CD4-positive, alpha-beta T cell treated with Interleukin-17A for 1 hour (primary cell): Measurements from ENCODE around the gene C4B.
"Not testable (repeated sequence)": the region's sequence is repeated elsewhere in the genome, so short reads cannot be mapped to it uniquely, and the experiment has no call there.

Source experiments
- DNase-seq: peaks from one replicate; pipeline ENCODE4 v3.0.0-alpha.2; 2020

Gene C4B

DNA sequence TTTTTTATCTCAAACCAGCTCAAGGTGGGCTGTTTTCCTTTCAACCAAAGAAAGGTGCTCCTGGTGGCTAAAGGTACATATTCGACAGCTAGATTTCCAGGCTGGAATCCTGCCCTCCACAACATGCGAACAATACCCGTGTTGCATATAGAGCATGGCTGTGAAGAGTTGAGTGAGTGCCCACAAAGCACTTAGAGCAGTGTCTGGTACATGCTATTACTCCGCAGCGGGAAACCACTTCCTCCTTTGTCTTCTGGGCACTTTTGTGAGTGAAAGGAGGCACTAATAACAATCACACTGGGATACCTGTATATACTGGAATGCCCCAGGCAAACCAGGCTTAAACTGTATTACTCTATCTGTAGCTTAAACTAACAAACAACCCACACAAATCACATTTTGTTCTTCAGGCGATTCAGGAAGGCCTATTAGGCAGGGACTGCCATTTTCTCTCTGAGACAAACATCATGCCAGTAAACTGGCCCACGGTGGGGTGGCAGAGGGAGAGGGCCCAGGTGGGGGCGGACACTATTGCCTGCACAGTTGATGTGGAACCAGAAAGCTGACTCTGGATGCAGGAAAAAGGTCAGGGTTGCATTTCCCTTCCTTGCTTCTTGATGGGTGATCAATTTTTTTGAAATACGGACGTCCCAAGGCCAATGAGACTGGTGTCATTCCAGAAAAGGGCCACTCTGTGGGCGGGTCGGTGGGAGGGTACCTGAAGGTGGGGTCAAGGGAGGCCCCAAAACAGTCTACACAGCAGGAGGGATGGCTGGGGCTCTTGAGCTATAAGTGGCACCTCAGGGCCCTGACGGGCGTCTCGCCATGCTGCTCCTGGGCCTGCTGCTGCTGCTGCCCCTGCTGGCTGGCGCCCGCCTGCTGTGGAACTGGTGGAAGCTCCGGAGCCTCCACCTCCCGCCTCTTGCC, 23.3 kb downstream of the C4B start, which contains the start of gene CYP21A2:
Gene CYP21A2, plus strand, starts transcription at position 818 of the 927 bp plus-strand sequence. Its CDS starts 8 bp downstream, at position 826.
- not testable (repeated sequence) for DNase-seq

DNA sequence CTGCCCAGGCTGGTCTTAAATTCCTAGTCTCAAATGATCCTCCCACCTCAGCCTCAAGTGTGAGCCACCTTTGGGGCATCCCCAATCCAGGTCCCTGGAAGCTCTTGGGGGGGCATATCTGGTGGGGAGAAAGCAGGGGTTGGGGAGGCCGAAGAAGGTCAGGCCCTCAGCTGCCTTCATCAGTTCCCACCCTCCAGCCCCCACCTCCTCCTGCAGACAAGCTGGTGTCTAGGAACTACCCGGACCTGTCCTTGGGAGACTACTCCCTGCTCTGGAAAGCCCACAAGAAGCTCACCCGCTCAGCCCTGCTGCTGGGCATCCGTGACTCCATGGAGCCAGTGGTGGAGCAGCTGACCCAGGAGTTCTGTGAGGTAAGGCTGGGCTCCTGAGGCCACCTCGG, 24.3 kb downstream of the C4B start:
- DNase-seq = not testable (repeated sequence)

GRCh38 chr6:32039321-32040274, 25.0 kb downstream of the C4B start:
- DNase-seq = not testable (repeated sequence)

GRCh38 chr6:32040299-32041049, 25.9 kb downstream of the C4B start:
- DNase-seq = not testable (repeated sequence)

- DNase-seq = not testable (repeated sequence)
These were observed 26.4 kb downstream of the C4B start for GRCh38 chr6:32041050-32041321.

GRCh38 chr6:32041385-32041784, 26.8 kb downstream of the C4B start:
- DNase-seq = not testable (repeated sequence)

DNA sequence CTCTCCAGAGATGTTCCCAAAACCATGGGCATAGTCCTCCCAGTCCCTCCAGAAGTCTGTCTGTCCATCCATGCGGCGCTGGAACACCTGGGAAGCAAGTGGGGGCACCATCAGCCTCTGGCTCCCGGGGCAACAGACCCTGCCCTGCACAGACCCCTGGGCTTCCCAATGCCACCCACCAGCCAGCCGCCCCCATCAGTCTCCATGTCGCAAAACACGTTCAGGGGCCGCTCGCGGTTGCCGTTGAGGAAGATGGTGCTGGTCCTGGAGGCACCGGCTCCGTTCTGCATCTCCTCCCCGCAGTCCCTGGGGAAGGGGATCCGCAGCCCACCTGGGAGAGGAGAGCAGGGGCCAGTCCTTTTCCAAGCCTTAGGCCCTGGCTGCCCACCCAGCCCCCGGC, 27.7 kb downstream of the C4B start:
- DNase-seq = not testable (repeated sequence)

GRCh38 chr6:32043589-32044380, 29.2 kb downstream of the C4B start:
- DNase-seq = not testable (repeated sequence)

DNA sequence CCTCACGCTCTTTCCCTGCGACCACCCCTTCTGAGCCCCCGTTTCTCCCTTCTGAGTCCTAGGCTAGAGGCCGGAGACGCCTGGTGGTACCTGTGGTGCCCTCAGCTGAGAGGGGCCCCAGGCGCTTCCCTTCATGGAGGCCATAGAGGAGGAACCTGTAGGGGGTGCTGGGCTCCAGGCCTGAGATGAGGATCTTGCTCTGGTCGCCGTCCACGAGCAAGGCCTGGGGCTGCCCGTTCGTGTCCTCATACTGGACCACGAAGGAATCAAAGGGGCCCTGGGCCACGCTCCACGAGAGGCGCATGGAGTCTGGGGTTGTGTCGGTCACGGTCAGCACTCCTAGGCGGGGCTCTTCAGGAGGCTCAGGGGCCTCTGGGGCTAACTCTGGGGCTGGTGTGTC, 30.3 kb downstream of the C4B start:
- not testable (repeated sequence) for DNase-seq

DNA sequence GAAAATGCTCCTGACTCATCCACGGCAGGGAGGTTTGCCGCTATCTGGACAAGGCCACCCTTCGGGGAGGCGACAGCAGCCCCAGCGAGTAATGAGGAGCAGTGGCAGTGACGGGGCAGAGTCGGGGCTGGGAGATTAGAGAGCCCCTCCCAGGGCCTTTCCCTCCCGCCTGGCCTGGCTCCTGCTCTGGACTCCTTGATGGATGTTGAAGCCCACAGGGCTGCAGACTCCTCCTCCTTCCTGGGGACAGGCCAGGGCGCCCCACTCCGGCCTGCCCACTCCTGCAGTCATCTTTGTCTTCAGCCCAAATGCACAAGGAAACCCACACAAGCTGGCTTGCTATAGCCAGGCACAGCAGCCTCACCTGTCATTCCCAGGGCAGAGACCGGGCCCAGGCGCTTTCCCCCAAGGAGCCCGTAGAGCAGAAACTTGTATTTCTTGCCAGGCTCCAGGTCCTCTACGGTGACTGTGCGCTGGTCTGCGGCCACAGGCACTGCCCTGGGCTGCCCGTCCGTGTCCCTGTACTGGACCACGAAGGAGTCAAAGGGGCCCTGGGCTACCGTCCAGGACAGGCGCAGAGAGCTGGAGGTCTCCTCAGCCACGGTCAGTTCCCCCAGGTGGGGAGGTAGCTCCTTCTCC, 31.3 kb downstream of the C4B start:
- DNase-seq = no peak

- DNase-seq = no peak
These were observed 32.0 kb downstream of the C4B start for GRCh38 chr6:32046450-32047083.

DNA sequence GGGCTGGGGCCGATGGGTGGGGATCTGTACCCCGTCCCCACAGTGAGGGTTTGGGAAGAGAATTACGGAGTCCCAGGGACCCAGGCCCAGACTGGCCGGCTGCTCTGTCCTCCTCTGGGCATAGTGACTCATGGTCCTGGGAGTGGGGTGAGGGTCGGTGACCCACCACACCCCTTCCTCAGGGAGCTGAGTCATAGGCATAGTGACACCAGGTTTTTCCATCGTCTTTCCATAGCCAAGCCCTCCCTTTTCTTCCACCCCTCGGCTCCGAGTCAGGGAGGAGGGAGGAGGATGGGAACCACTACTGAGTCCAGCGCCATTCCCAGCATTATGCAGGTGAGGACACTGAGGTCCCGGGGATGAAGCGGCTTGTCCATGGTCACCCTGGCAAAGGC, 32.5 kb downstream of the C4B start:
- no peak for DNase-seq

DNA sequence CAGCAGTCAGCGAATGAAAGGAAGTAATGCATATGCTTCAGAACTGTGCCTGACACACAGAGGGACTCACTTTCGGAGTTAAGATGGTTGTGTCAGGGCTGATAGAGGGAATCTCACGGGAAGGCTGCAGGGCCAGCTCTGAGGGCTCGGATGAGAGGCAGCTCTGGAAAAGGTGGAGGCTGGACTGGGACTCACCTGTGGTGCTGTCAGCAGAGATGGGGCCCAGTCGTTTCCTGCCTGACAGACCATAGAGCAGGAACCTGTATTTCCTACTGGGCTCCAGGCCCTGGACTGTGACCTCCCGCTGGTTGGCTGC, 32.9 kb downstream of the C4B start:
- DNase-seq = no peak

- peak; percentile 63 for DNase-seq
These were observed 33.5 kb downstream of the C4B start for GRCh38 chr6:32047855-32048766.

GRCh38 chr6:32049149-32049548, 34.6 kb downstream of the C4B start:
- DNase-seq = not testable (repeated sequence)

DNA sequence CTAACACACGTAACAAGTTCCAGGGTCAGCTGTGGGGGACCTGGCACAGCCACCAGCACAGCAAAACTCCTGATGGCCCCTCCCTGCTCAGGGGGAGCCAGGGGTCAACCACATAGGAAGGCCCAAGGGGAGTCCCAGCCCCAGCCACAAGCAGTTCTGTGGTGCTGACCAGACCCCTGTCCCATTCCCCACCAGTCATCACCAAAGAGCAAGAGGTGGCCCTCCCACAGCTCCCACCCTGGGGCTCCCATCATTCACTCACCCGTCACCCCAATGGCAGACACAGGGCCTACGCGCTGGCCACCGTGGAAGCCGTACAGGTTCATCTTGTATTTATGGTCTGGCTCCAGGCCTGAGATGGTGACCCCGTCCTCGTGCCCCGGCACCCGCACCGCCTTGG, 35.1 kb downstream of the C4B start:
- DNase-seq = not testable (repeated sequence)

DNA sequence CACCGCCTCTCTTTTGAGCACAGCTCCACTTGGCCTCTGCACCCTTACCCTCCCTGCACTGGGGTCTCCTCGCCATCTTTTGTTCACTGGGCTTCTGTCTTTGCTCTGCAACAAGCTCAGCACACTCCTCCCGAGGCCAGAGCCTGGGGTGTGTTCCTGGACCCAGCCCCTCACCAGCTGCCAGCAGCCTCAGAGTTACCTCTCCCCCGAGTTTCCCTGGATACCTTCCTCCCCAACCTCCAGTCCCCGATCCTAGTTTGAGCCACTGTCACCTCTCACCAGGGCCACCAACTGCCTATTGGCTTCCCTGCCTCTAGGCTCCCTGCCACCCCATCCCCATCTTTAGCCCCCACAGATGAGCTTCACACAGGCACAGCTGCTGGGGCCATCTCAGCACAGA, 36.0 kb downstream of the C4B start:
- DNase-seq = no peak

- not testable (repeated sequence) for DNase-seq
These were observed 38.0 kb downstream of the C4B start for GRCh38 chr6:32052626-32053025.

DNA sequence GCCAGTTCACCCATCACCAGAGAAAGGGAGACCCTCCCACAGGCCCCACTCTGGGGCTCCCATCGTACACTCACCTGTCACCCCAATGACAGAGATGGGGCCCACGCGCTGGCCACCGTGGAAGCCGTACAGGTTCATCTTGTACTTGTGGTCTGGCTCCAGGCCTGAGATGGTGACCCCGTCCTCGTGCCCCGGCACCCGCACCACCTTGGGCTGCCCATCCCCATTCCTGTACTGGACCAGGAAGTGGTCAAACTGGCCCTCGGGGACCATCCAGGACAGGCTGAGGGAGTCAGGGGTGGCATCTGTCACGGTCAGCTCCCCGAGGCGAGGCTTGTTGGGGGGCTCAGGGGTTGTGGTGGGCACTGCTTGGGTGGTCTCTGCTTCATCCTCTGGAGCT, 38.7 kb downstream of the C4B start:
- DNase-seq = not testable (repeated sequence)

DNA sequence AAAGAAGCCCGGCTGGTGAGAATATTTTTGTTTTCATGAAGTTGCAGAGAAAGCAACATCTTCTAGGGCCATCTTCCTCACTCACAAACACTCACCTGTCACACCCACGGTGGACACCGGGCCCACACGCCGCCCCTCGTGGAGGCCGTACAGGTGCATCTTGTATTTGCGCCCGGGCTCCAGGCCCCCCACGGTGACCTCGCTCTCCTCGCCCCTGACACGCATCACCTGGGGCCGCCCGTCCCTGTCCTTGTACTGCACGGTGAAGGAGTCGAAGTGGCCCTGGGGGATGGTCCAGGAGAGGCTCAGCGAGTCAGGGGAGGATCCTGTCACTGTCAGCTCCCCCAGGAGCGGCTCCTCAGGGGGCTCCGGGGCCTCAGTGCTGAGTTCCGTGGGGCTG, 41.2 kb downstream of the C4B start:
- DNase-seq = not testable (repeated sequence)
